IPS DF 4.7 (cell line): ENCODE data around the gene ELN.
"Not testable (repeated sequence)": the region's sequence is repeated elsewhere in the genome, so short reads cannot be mapped to it uniquely, and the experiment has no call there.

ENCODE experiments used
- DNase-seq: peaks from one replicate; pipeline ENCODE4 v3.0.0-alpha.2; 2013; ENCODE audit warnings: low spot score; ENCODE audit errors: extremely low read depth

ELN gene

GRCh38 chr7:74027683-74028320 is at the start of gene ELN:
Gene ELN, plus strand, starts transcription at chr7:74028173. Its CDS starts 15 bp downstream, at chr7:74028188.
- DNase-seq = no peak

GRCh38 chr7:73978661-73979563 is 49.1 kb upstream of the ELN start:
- DNase-seq = peak; percentile 56

GRCh38 chr7:73979656-73980055 is 48.3 kb upstream of the ELN start:
- DNase-seq = not testable (repeated sequence)

GRCh38 chr7:73980206-73980605 is 47.8 kb upstream of the ELN start:
- DNase-seq = no peak

- DNase-seq = no peak
Measured at GRCh38 chr7:73981933-73982332, 46.0 kb upstream of the ELN start.

GRCh38 chr7:73983437-73984164 is 44.4 kb upstream of the ELN start:
- no peak for DNase-seq

GRCh38 chr7:73984481-73985205 is 43.3 kb upstream of the ELN start:
- DNase-seq = no peak

- DNase-seq = no peak
Measured at GRCh38 chr7:73985737-73986141, 42.2 kb upstream of the ELN start.

- DNase-seq = no peak
Measured at GRCh38 chr7:73986158-73986631, 41.8 kb upstream of the ELN start.

- no peak for DNase-seq
Measured at GRCh38 chr7:73987298-73987697, 40.7 kb upstream of the ELN start.

- no peak for DNase-seq
Measured at GRCh38 chr7:73988197-73988596, 39.8 kb upstream of the ELN start.

GRCh38 chr7:73991522-73992100 is 36.4 kb upstream of the ELN start:
- no peak for DNase-seq

- DNase-seq = no peak
Measured at GRCh38 chr7:73992101-73992562, 35.8 kb upstream of the ELN start.

- DNase-seq = no peak
Measured at GRCh38 chr7:73994023-73994422, 34.0 kb upstream of the ELN start.

- no peak for DNase-seq
Measured at GRCh38 chr7:73994761-73995160, 33.2 kb upstream of the ELN start.

GRCh38 chr7:73995330-73995729 is 32.6 kb upstream of the ELN start:
- DNase-seq = no peak

- DNase-seq = no peak
Measured at GRCh38 chr7:73995821-73996511, 32.0 kb upstream of the ELN start.

- DNase-seq = no peak
Measured at GRCh38 chr7:73997056-73997455, 30.9 kb upstream of the ELN start.

GRCh38 chr7:73999664-74000435 is 28.1 kb upstream of the ELN start:
- DNase-seq = no peak
